HEK293T (cell line): ENCODE results near the gene CGNL1.
A peak's percentile ranks its signal among the peaks of the same experiment; 100 is the strongest.

Experiments used
- CTCF ChIA-PET: fragments of 350-600 bp; formaldehyde crosslinking; extraction: SDS; loops from one replicate; lab custom pipeline; 2021; ENCODE audit warnings: antibody characterized with exemption, inconsistent platforms; lab: Yijun Ruan, JAX
- POLR2A ChIA-PET: fragments of 350-600 bp; formaldehyde crosslinking; extraction: SDS; loops from one replicate; lab custom pipeline; 2020; ENCODE audit warnings: antibody characterized with exemption, inconsistent platforms; lab: Yijun Ruan, JAX
- DNase-seq: peaks from one replicate; pipeline ENCODE4 v3.0.0; 2012; ENCODE audit warnings: mixed read lengths; ENCODE audit errors: extremely low spot score
- ARNT ChIP-seq: fragments of 450-650 bp; IDR thresholded peaks from 2 replicates; pipeline ENCODE4 v1.6.1; 2017; ENCODE audit warnings: mild to moderate bottlenecking
- BHLHE40 ChIP-seq: fragments of 450-650 bp; IDR thresholded peaks from 2 replicates; pipeline ENCODE4 v1.6.1; 2016; ENCODE audit warnings: mild to moderate bottlenecking, moderate library complexity, borderline replicate concordance
- CTBP1 ChIP-seq: fragments of 450-650 bp; IDR thresholded peaks from 2 replicates; pipeline ENCODE4 v1.6.1; 2016; ENCODE audit warnings: borderline replicate concordance
- ELF4 ChIP-seq: fragments of 450-650 bp; IDR thresholded peaks from 2 replicates; pipeline ENCODE4 v1.6.1; 2017; ENCODE audit warnings: antibody characterized with exemption
- FOXA1 ChIP-seq: fragments of 450-650 bp; IDR thresholded peaks from 2 replicates; pipeline ENCODE4 v1.6.1; 2016; ENCODE audit warnings: mild to moderate bottlenecking
- FOXK2 ChIP-seq: fragments of 450-650 bp; IDR thresholded peaks from 2 replicates; pipeline ENCODE4 v1.6.1; 2016; ENCODE audit warnings: mild to moderate bottlenecking
- FOXM1 ChIP-seq: fragments of 450-650 bp; IDR thresholded peaks from 2 replicates; pipeline ENCODE4 v1.6.1; 2017; ENCODE audit warnings: mild to moderate bottlenecking, borderline replicate concordance
- HDGF ChIP-seq: fragments of 450-650 bp; IDR thresholded peaks from 2 replicates; pipeline ENCODE4 v1.6.1; 2017; ENCODE audit warnings: antibody characterized with exemption, borderline replicate concordance
- L3MBTL2 ChIP-seq: fragments of 450-650 bp; conservative IDR thresholded peaks from 2 replicates; pipeline ENCODE4 v1.6.1; 2016; ENCODE audit warnings: mild to moderate bottlenecking
- LEF1 ChIP-seq: fragments of 450-650 bp; IDR thresholded peaks from 2 replicates; pipeline ENCODE4 v1.6.1; 2017; ENCODE audit warnings: mild to moderate bottlenecking, borderline replicate concordance
- NFRKB ChIP-seq: fragments of 450-650 bp; IDR thresholded peaks from 2 replicates; pipeline ENCODE4 v1.6.1; 2016; ENCODE audit warnings: mild to moderate bottlenecking, moderate library complexity
- SP1 ChIP-seq: fragments of 450-650 bp; IDR thresholded peaks from 2 replicates; pipeline ENCODE4 v1.6.1; 2017
- SUZ12 ChIP-seq: fragments of 450-650 bp; IDR thresholded peaks from 2 replicates; pipeline ENCODE4 v1.6.1; 2016; ENCODE audit warnings: mild to moderate bottlenecking
- TARDBP ChIP-seq: fragments of 450-650 bp; IDR thresholded peaks from 2 replicates; pipeline ENCODE4 v1.6.1; 2016
- ZNF384 ChIP-seq: fragments of 450-650 bp; IDR thresholded peaks from 2 replicates; pipeline ENCODE4 v1.6.1; 2016
- TF ChIP-seq, protein P1 (sequence below): fragments of 450-650 bp; IDR thresholded peaks from 2 replicates; pipeline ENCODE4 v1.6.1; 2016

Gene CGNL1

DNA sequence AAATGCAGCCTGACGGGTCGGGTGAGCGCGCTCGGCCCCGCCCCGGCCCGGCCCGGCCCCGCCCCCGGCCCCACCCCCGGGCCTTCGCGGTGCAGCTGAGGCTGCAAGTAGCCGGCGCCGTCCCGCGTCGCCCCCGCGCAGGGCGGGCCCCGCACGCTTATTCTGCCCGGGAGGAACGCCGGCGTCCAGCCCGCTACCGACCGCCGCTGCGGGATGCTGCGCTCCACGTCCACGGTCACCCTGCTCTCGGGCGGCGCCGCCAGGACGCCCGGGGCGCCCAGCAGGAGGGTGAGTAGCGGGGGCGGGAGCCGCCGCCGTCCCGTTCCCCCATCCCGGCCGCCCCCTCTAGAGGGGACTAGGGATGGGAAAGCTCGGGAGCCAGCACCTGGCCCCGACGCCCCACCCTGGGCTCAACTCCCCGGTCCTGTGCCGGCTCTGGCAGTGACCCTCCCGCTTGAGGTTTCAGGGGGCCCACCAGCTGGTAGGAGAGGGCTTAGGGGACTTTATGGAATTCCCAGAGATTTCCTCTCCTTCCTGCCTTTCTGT lies 215.6 kb downstream of the CGNL1 start, which contains the start of gene MYZAP:
Gene MYZAP (plus strand): TSS at position 83 of the 546 bp plus-strand sequence. CDS start 131 bp downstream, at position 214.
- DNase-seq, result peak; percentile 64
- TF ChIP-seq ELF4, result no peak
- no peak for TF ChIP-seq TARDBP
- TF ChIP-seq SUZ12, result no peak
- no peak for TF ChIP-seq BHLHE40
- TF ChIP-seq CTBP1, result no peak
- ChIA-PET POLR2A (no interaction called here), CTCF (no interaction called here)

DNA sequence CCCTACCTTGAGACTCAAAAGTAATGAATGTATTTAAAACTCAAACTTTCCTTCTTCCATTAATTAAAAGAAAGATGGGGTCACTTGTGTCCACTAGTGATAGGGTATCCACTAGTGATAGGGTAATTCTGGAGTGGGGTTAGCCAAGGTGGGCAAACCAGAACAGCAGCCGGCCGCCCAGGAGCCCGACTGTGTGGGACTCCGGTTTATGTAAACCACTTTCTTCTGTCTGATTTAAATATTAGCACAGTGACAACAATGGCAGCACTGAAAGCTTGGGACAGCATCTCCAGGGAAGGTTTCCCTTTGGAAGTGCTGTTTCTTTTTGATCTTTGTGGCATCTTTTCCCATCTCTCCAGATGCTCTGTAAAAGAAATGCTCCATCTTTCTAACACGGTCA lies 216.1 kb downstream of the CGNL1 start:
- TF ChIP-seq ELF4 (no peak), FOXA1 (no peak), SP1 (no peak), ZNF384 (no peak), ARNT (no peak), LEF1 (no peak), FOXK2 (no peak), TARDBP (no peak), NFRKB (no peak), FOXM1 (no peak), L3MBTL2 (no peak), CTBP1 (no peak), HDGF (no peak)
- TF ChIP-seq, protein P1, sequence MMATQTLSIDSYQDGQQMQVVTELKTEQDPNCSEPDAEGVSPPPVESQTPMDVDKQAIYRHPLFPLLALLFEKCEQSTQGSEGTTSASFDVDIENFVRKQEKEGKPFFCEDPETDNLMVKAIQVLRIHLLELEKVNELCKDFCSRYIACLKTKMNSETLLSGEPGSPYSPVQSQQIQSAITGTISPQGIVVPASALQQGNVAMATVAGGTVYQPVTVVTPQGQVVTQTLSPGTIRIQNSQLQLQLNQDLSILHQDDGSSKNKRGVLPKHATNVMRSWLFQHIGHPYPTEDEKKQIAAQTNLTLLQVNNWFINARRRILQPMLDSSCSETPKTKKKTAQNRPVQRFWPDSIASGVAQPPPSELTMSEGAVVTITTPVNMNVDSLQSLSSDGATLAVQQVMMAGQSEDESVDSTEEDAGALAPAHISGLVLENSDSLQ, result no peak
- no peak for DNase-seq
- ChIA-PET CTCF (no interaction called here), POLR2A (no interaction called here)

DNA sequence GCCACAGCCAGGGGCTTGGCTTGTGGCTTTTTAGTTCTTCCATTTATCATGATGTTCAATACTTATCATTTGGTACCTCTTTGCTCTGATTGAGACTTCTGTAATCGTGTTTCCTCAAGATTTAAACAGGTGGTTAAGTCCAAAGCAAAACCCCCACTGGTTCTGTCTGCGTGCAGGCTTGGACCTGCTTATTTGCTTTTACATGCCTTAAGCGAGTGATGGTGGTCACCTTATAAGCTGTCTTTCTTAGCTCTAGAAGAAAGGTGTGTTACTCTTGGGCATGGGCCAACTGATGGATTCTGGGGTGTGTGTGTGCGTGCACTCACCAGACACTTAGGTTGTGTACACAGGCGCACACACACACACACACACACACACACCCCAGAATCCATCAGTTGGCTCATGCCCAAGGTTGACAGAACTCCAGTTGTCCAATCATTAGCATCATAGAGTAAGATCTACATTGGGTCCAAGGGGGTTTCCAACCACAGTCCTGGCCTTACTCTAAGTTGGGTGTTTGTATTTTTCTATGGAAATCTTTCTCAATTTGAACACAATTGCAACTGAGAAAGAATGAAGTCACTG lies 216.6 kb downstream of the CGNL1 start:
- POLR2A ChIA-PET, result no interaction called here
- TF ChIP-seq, protein P1, result no peak
- no peak for TF ChIP-seq ZNF384
- TF ChIP-seq FOXM1, result no peak
- no peak for TF ChIP-seq LEF1
- no peak for TF ChIP-seq ELF4
- no peak for TF ChIP-seq FOXA1
- TF ChIP-seq CTBP1, result no peak
- TF ChIP-seq HDGF, result no peak
- TF ChIP-seq SUZ12, result no peak
- TF ChIP-seq BHLHE40, result no peak
- TF ChIP-seq L3MBTL2, result no peak
- no peak for TF ChIP-seq ARNT
- no peak for TF ChIP-seq NFRKB
- no peak for TF ChIP-seq TARDBP
- no peak for TF ChIP-seq FOXK2
- TF ChIP-seq SP1, result no peak
- CTCF ChIA-PET, result interaction anchor here (0.6 to 1.1 kb wide), 2 partner anchors 49 to 268 kb away, joined by 3 to 8 read pairs; no protein-coding TSS in a partner anchor
- DNase-seq, result no peak

DNA sequence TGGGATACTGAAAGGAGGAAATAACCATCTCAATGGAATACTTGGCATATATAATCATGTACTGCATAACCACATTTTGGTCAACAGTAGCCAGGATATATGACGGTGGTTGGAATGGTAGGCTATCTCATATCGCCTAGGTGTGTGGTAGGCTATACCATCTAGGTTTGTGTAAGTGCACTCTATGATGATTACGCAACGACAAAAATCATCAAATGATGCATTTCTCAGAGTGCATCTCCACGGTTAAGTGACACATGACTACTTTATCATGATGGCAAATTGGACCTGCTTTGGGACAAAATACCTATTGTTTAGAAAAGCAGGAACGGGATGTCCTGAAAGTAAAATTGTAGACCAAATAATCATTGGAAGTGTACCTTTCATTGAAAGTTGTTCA lies 218.2 kb downstream of the CGNL1 start:
- no peak for DNase-seq
- ChIA-PET CTCF (no interaction called here), POLR2A (no interaction called here)
- no peak for TF ChIP-seq FOXA1

DNA sequence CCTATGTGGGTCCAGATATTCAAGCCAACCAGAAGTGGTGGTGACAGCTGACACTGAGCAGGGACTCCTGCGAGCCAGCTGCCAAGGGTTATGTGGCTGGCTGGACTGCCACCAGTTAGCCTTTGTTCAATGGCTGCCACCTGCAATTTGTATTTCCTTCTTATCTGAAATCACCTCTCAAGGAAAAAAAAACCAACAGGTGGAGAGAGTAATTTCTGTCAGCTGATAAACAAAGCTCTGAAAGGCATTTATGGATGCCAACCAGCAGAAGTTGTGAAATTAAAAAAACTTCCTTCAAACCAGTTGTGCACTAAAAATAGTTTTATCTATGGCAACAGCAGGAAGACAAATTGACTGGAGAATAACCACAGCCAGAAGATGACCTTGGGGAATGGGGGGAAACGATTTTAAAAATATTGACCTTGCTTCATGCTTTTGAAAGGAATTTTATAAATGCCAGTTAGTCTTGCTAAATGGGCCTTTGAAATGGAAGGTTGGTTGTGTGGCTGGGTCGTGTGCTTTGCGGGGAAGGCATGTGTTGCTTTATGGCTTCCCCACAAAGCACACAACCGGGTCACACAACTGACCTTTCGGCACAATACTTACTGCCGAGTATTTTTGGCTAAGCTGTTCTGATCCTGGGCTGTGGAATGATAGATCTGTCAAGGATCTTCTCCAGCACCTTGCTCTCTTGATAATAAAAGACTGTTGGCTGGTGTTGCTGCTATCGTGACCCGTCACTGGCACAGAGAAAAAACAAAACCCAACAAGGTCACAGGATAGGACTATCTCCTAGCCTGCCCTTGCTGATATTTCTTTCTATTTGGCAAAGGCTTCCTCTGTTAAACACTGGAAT lies 218.9 kb downstream of the CGNL1 start:
- CTCF ChIA-PET, result no interaction called here
- POLR2A ChIA-PET, result no interaction called here
- no peak for DNase-seq
- TF ChIP-seq L3MBTL2 (no peak), ARNT (no peak), SP1 (no peak), CTBP1 (no peak), ZNF384 (no peak), FOXM1 (no peak)
- TF ChIP-seq, protein P1, result no peak

DNA sequence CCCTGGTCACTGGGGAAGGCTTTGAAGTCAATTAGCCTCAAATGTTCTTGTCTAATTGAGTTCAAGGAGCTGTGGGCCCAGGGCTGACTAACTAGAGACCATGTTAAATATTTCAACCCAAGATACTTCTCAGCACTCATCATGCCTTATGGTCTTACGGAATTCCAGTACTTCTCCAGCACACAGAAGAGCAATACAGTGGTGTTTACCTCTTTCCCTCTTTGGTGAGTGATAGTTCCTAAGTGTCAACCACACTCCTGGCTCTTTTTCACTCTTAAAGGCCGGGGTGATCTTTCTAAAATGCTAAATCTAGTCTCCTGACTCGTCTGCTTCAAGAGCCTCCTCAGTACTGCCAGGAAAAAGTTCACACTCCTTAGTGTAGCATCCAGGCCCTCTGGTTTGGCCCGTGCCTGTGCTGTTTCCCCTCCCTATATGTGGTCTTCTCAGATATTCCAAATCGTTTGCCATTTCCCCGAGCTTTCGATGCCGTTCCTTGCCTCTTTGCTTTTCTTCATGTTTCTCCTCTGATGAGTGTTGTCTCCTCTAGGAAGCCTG lies 220.1 kb downstream of the CGNL1 start:
- ChIA-PET POLR2A (no interaction called here), CTCF (no interaction called here)
- TF ChIP-seq CTBP1, result no peak
- TF ChIP-seq TARDBP, result no peak
- TF ChIP-seq SUZ12, result no peak
- TF ChIP-seq FOXK2, result no peak
- no peak for TF ChIP-seq SP1
- no peak for TF ChIP-seq FOXM1
- TF ChIP-seq ELF4, result no peak

More for the DNA sequence above, 220.1 kb downstream of the CGNL1 start:
- no peak for DNase-seq
